Thymus (tissue), 11 donors: ENCODE measurements around the gene EMC10. TPM values are rescaled to one million over a fixed set of nuclear protein-coding genes. Genes with fewer than 3 reads are reported as not detected.

Source experiments
- DNase-seq, 9 donors: peaks; one replicate each; pipeline ENCODE4 v3.0.0-alpha.2; 2013; ENCODE audit warnings: low spot score in 9 of 9, low read depth in 6 of 9, missing footprints in 1 of 9
- H3K27ac ChIP-seq, 2 donors: one replicate each; pipeline ENCODE4 v1.5.1; 2013; ENCODE audit warnings: control low read depth in 1 of 2, low read depth in 1 of 2, low read length in 1 of 2, mild to moderate bottlenecking in 1 of 2, moderate library complexity in 1 of 2
- H3K27me3 ChIP-seq, 2 donors: one replicate each; pipeline ENCODE4 v1.5.1; 2013; ENCODE audit warnings: low read length in 1 of 2; ENCODE audit not compliant: control insufficient read depth in 2 of 2, insufficient read depth in 1 of 2
- H3K36me3 ChIP-seq, 2 donors: one replicate each; pipeline ENCODE4 v1.5.1; 2013; ENCODE audit warnings: low read length in 1 of 2, mild to moderate bottlenecking in 1 of 2, moderate library complexity in 1 of 2; ENCODE audit not compliant: control insufficient read depth in 2 of 2, insufficient read depth in 2 of 2
- H3K4me1 ChIP-seq, 2 donors: one replicate each; pipeline ENCODE4 v1.5.1; 2013; ENCODE audit warnings: low read length in 2 of 2; ENCODE audit not compliant: control insufficient read depth in 2 of 2, insufficient read depth in 2 of 2
- H3K4me3 ChIP-seq, 2 donors: one replicate each; pipeline ENCODE4 v1.5.1; 2013; ENCODE audit warnings: low read length in 2 of 2, control low read depth in 1 of 2, mild to moderate bottlenecking in 1 of 2
- H3K9me3 ChIP-seq, 2 donors: one replicate each; pipeline ENCODE4 v1.5.1; 2013; ENCODE audit warnings: low read length in 1 of 2, mild to moderate bottlenecking in 1 of 2; ENCODE audit not compliant: control insufficient read depth in 2 of 2, insufficient read depth in 1 of 2
- WGBS: extraction: QIAGEN DNeasy Blood & Tissue Kit; methylation state at CpG from one replicate; pipeline ENCODE4 v1.1.7; 2013; 5-methylcytosine and 5-hydroxymethylcytosine counted together
- polyA plus RNA-seq: library from polyadenylated mRNA; stranded (reverse); fragments of 200-250 nt; gene quantifications from one replicate; pipeline ENCODE4 v1.2.3, GENCODE V29; 2013
- total RNA-seq: library from RNA; stranded (reverse); fragments of 120-200 nt; gene quantifications from one replicate; pipeline ENCODE4 v1.2.4, GENCODE V29; 2013
- donor health status: healthy.

EMC10 gene
- total and polyA plus RNA-seq, 2 donors: 49.9 to 62.6 TPM

DNA sequence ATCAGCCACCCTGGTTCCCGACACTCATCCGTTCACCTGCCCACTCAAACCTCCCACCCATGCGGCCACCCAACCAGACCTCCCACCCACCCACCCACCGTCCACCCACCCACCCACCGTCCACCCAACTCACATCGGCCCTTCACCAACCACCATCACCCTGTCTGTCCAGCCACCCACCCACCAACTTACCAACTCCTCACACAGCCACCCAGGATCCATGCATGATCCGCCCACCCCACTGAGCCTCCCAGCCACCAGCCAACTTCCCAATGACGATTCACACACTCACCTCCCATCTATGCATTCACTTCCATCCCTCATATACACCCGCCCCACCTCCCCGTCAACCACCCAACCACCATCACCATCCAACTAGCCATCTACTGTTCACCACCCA lies 30.4 kb downstream of the EMC10 start:
- H3K4me1 ChIP-seq: peaks cover 3 to 13% of the 10 kb centered on the region in 2 donors
- WGBS: 97% methylated on average over 10 of the region's 10 CpGs
- no peaks in the 10 kb centered on the region for H3K27me3 ChIP-seq
- no peak overlapping the region for H3K27ac ChIP-seq
- H3K4me3 ChIP-seq: no peak overlapping the region
- peaks cover 0 to 4% of the 10 kb centered on the region in 2 donors for H3K36me3 ChIP-seq
- no peaks in the 10 kb centered on the region for H3K9me3 ChIP-seq
- DNase-seq: no peak

- H3K36me3 ChIP-seq: peaks cover 0 to 4% of the 10 kb centered on the region in 2 donors
- 98% methylated on average over 8 of the region's 8 CpGs for WGBS
- peaks cover 6 to 13% of the 10 kb centered on the region in 2 donors for H3K4me1 ChIP-seq
- DNase-seq: no peak
- H3K27me3 ChIP-seq: no peaks in the 10 kb centered on the region
- H3K27ac ChIP-seq: no peak overlapping the region
- H3K9me3 ChIP-seq: no peaks in the 10 kb centered on the region
- no peak overlapping the region for H3K4me3 ChIP-seq
Observed at GRCh38 chr19:50507376-50507775, 31.1 kb downstream of the EMC10 start.

- 98% methylated on average over 3 of the region's 3 CpGs for WGBS
- H3K9me3 ChIP-seq: no peaks in the 10 kb centered on the region
- DNase-seq: no peak
- H3K4me1 ChIP-seq: peaks cover 6 to 13% of the 10 kb centered on the region in 2 donors
- no peak overlapping the region for H3K4me3 ChIP-seq
- peaks cover 0 to 2% of the 10 kb centered on the region in 2 donors for H3K27me3 ChIP-seq
- H3K27ac ChIP-seq: no peak overlapping the region
- H3K36me3 ChIP-seq: peaks cover 0 to 4% of the 10 kb centered on the region in 2 donors
Observed at GRCh38 chr19:50508843-50509190, 32.5 kb downstream of the EMC10 start.

DNA sequence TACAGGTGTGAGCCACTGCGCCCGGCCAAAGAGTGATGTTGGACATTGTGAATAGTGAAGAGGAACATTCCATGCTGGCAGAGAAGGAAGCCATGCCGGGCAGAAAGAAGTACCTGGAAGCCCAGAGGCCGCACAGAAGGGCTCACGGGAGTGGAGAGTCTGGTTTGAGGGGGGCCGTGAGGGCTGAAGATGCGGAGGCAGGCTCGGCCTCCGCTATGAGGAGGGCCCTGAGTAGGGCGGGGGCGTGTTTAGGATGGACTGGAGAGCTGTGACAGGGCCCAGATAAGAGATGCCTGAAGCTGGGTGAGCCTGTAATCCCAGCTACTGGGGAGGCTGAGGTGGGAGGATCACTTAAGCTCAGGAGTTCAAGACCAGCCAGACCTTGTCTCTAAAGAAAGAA lies 33.1 kb downstream of the EMC10 start:
- no peak overlapping the region for H3K4me3 ChIP-seq

DNA sequence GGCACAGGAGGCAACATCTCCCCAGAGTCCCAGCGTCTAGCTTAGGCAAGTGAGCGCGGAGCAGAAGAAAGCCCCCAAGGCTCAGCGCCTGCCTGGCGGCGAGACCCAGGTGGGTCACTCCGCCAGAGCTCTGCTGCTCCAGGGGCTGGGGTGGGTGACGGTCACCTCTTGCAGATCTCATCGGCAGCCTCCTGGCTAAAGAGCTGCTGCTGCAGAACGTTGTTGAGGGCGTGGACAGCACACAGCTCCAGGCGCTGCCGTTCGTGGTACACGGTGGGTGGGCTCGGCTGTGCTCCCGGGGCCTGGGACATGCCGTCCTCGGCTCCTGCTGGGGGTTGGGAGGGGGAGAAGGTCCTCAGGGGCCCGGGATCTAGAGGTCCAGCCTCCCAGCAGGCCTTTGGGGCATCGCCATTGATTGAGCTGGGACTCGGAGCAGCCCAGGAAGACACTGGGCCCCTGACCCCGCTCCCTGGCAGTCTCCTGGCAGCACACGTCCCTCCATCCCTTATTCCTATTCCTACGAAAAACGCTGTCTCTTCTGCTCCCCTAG lies 33.9 kb downstream of the EMC10 start:
- peaks cover 0 to 4% of the 10 kb centered on the region in 2 donors for H3K36me3 ChIP-seq
- no peaks in the 10 kb centered on the region for H3K9me3 ChIP-seq
- no peak overlapping the region for H3K27ac ChIP-seq
- no peak for DNase-seq
- WGBS: 90% methylated on average over 26 of the region's 26 CpGs
- peak overlapping the region; percentile 59 to 72 for H3K4me3 ChIP-seq
- H3K4me1 ChIP-seq: peaks cover 9 to 13% of the 10 kb centered on the region in 2 donors
- peaks cover 0 to 13% of the 10 kb centered on the region in 2 donors for H3K27me3 ChIP-seq

More for the DNA sequence above, 33.1 kb downstream of the EMC10 start:
- peaks cover 0 to 4% of the 10 kb centered on the region in 2 donors for H3K36me3 ChIP-seq
- H3K9me3 ChIP-seq: no peaks in the 10 kb centered on the region
- DNase-seq: no peak
- peaks cover 6 to 13% of the 10 kb centered on the region in 2 donors for H3K4me1 ChIP-seq
- 93% methylated on average over 11 of the region's 11 CpGs for WGBS
- no peak overlapping the region for H3K27ac ChIP-seq
- H3K27me3 ChIP-seq: peaks cover 0 to 7% of the 10 kb centered on the region in 2 donors

DNA sequence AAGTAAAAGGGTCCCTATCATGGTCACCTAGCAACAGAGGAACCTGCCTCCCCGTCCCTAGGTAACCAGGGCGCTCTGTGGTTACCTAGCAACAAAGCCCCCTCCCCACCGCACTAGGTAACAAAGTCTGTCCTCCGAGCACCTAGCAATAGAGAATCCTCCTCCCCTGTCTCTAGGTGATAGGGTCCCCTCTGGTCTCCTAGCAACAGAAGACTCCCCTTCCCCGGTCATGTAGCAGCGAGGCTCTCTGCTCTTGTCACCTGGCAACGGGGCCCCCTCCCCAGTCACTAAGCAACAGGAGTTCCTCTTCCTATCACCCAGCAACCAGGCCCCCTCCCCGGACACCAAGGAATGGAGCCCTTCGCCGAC lies 34.4 kb downstream of the EMC10 start:
- H3K4me3 ChIP-seq: peak overlapping the region; percentile 59 to 72
- no peaks in the 10 kb centered on the region for H3K9me3 ChIP-seq
- H3K4me1 ChIP-seq: peaks cover 9 to 13% of the 10 kb centered on the region in 2 donors
- peak overlapping the region; percentile 67 to 83 for H3K27ac ChIP-seq
- 19% methylated on average over 10 of the region's 10 CpGs for WGBS
- peaks cover 0 to 16% of the 10 kb centered on the region in 2 donors for H3K27me3 ChIP-seq
- DNase-seq: peak in 2 of 9 donors; percentile 9 to 30
- peaks cover 0 to 4% of the 10 kb centered on the region in 2 donors for H3K36me3 ChIP-seq

DNA sequence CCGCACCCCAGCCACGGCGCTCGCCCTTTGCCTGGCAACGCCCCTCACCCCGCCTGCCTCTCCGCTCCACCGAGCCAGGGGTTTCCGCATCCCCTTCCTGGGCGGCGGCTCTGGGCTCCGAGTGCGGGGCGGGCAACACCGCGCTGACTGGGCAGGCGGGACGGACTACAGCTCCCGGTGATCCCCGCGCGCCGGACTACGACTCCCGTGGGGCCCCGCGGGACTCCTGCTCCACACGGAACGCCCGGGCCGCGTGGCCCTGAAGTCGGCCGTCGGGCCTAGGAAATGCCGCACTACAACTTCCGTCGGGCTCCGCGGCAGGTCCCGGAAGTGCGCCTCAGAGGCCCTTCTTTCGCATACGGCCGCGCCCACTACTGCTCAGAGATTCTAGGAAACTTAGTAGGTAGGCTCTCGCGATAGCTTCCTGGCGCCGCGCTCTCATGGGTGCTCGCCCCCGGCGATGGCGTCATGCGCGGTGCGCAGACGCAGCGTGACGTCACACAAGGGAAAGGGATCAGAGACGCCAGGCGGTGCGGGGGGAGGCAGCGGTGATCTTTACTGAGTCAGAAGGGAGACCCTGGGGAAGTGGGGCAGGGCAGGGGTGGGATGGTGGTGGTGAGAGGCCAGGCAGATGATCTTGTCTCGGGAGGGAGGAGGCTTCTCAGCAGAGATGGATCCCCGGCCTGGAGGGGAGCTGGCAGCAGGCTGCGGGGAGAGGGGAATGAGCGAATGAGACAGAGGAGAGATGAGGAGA lies 34.9 kb downstream of the EMC10 start, which contains the start of gene JOSD2:
TSS of gene JOSD2 (minus strand) at position 123 of the 754 bp plus-strand sequence. CDS start 760 bp downstream, outside the sequence.
- Histone ChIP-seq H3K9me3 (no peaks in the 10 kb centered on the region), H3K27ac (peak within 1 kb of the TSS; percentile 67 to 84), H3K4me3 (peak within 1 kb of the TSS; percentile 59 to 72), H3K36me3 (peaks cover 0 to 4% of the 10 kb centered on the region in 2 donors), H3K27me3 (peaks cover 0 to 18% of the 10 kb centered on the region in 2 donors), H3K4me1 (peaks cover 9 to 13% of the 10 kb centered on the region in 2 donors)
- DNase-seq: peak; percentile 86 to 98 (median 95)
- 2% methylated on average over 69 of the region's 69 CpGs for WGBS

- DNase-seq: no peak
- Histone ChIP-seq H3K27me3 (peaks cover 2 to 24% of the 10 kb centered on the region in 2 donors), H3K36me3 (no peaks in the 10 kb centered on the region), H3K4me3 (no peak overlapping the region), H3K9me3 (no peaks in the 10 kb centered on the region), H3K4me1 (peaks cover 9 to 13% of the 10 kb centered on the region in 2 donors), H3K27ac (no peak overlapping the region)
- 97% methylated on average over 36 of the region's 36 CpGs for WGBS
Observed at GRCh38 chr19:50512112-50512998, 36.0 kb downstream of the EMC10 start.
